Measurements from ENCODE around the gene TMEM245.

TMEM245 gene

GRCh38 chr9:109149722-109150121, 30.0 kb upstream of the TMEM245 start:
- no peak for TF ChIP-seq CTCF (IDR thresholded peaks at IDR 0.05)
- no peak for DNase-seq (ENCODE audit: low spot score)
- Histone ChIP-seq H3K27ac (no peak overlapping the region), H3K4me3 (no peak overlapping the region)

DNA sequence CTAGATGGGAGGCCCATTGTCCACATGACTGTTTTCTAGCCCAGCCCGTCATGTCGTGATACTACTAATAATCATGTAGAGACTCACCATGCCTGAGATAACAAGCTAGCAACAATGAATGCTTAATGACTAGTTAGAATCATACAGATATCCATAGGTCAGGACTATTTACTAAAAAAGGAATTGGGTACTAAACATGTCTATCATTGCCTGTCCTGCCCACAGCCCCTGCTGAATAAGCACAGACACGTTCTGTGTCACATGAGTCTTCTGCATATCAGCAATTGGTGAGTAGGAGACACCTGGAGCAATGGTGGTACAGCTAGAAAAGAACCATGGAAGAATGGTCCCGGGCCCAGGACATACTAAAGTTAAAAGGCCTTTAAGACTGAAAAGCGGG, 29.3 kb upstream of the TMEM245 start:
- Histone ChIP-seq H3K4me3 (no peak overlapping the region), H3K27ac (no peak overlapping the region)
- no peak for TF ChIP-seq CTCF (IDR thresholded peaks at IDR 0.05)
- DNase-seq (ENCODE audit: low spot score): no peak

- DNase-seq (ENCODE audit: low spot score): no peak
- H3K27ac ChIP-seq: no peak overlapping the region
- no peak for TF ChIP-seq CTCF (IDR thresholded peaks at IDR 0.05)
Measured at GRCh38 chr9:109145051-109145450, 25.3 kb upstream of the TMEM245 start.

GRCh38 chr9:109143881-109144562, 24.3 kb upstream of the TMEM245 start:
- Histone ChIP-seq H3K4me3 (no peak overlapping the region), H3K27ac (no peak overlapping the region)
- TF ChIP-seq CTCF (IDR thresholded peaks at IDR 0.05): no peak
- DNase-seq (ENCODE audit: low spot score): no peak

More at GRCh38 chr9:109145051-109145450, 25.3 kb upstream of the TMEM245 start:
- no peak overlapping the region for H3K4me3 ChIP-seq

- H3K27ac ChIP-seq: no peak overlapping the region
- TF ChIP-seq CTCF (IDR thresholded peaks at IDR 0.05): no peak
- H3K4me3 ChIP-seq: no peak overlapping the region
- no peak for DNase-seq (ENCODE audit: low spot score)
Measured at GRCh38 chr9:109141375-109141774, 21.6 kb upstream of the TMEM245 start.

GRCh38 chr9:109139851-109140250, 20.1 kb upstream of the TMEM245 start:
- no peak for TF ChIP-seq CTCF (IDR thresholded peaks at IDR 0.05)

GRCh38 chr9:109138421-109138820, 18.7 kb upstream of the TMEM245 start:
- Histone ChIP-seq H3K4me3 (no peak overlapping the region), H3K27ac (no peak overlapping the region)
- DNase-seq (ENCODE audit: low spot score): no peak
- no peak for TF ChIP-seq CTCF (IDR thresholded peaks at IDR 0.05)

More at GRCh38 chr9:109139851-109140250, 20.1 kb upstream of the TMEM245 start:
- H3K27ac ChIP-seq: no peak overlapping the region
- no peak overlapping the region for H3K4me3 ChIP-seq
- DNase-seq (ENCODE audit: low spot score): no peak
